NCI-H2227 (cell line): ENCODE data around the gene DAPK1.

ENCODE experiments used
- DNase-seq: peaks from one replicate; lab custom pipeline; 2025; ENCODE audit not compliant: unreplicated experiment; lab: John Stamatoyannopoulos, UW

DAPK1 gene

DNA sequence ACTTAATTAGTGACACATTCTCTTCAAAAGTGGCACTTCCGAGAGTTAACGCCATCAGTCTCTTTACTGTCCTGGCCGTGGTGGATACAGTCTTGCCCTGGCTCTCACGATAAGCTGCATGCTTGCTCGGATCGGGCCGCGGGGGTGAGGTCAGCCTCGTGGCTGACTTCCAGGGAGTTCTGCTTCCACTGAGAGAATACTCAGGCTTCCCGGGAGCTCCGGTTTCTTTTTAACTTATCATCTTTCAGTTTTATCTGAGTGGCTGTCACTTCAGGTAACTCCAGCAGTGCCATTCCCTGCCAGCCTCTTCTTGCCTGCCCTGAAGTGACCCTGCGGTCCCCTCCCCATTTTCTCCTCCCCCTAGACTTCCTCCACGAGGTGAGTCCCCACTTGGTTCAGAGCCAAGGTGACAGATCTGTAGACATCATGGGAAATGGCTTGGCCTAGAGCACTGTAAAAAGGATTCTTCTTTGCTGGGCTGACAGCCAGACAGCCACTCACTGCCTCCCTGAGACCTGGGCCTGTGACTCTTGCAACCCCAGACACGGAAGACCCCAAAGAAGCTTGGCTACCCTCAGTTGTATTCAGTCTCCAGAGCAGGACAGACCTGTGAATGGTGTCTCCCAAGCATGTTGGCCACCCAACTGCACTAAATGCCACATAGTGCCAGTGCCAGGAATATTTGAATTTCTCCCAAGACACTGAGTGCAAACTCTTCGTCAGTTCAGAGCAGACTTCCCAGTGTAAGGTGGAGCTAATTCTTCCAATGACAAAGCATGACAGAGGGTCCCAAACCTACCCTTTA is 95.1 kb downstream of the DAPK1 start:
- no peak for DNase-seq

DNA sequence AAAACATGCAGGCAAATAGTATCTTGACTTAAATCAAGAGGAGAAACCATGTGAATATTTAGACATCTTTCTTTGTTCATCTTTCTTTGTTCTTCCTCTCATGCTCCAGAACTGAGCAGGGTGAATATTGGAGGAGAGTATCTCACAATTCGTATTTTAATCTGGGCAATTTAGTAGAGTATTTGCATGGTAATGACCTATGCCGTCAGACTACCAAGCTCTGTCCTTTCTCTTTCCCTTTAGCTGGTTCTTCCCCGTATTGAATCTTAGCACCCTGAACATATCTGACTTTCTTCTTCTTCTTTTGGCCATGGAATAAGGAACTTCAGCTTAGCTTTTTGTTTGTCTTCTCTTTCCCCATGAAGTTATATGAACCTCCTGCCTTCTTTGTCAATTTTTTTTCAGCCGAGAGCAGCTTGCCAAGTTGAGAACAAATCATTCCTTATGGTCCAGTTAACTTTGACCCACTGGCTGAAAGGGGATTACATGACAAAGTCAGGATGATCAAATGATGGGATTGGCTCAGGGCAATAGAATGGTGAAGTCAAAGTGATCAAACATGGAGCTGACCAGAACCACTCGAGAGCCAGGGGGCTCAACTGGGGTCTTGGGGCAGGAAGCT is 95.8 kb downstream of the DAPK1 start:
- no peak for DNase-seq

DNA sequence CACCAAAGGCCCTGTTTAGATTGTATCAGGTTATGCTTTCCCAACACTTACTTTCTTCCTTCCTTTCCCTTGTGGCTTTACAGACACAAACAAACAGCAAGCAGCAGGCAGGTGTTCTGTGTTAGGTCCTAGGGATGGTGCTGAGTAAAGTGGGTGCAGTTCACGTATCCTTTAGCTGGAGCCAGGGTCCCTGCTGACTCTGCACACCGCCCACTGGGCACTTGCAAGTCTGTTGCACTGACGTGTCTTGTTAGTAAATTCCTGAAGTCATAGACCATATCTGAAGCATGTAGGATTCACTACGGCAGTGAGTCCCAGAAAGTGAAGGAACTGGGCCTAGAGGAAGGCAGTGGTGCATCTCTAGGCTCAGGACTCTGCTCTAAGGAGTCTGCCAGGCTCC is 96.5 kb downstream of the DAPK1 start:
- no peak for DNase-seq

DNA sequence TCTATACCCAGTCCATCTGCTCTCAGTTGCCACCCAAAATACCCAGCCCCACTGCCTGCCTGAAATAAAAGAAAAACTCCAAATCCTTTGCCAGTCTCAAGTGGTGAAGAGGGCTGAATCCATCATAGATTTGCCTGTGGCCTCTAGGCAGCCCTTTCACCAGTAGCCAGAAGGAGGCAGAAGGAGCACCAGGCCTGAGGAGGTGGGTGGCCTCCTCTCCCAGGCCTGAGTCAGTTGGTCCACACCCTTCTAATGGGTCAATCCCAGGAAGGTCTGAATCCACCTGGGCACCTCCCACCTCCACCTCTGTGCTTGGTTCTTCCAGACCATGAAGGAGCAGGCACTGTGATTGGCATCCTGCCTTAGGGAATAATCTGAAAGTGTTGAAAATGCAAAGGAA is 97.0 kb downstream of the DAPK1 start:
- no peak for DNase-seq

DNA sequence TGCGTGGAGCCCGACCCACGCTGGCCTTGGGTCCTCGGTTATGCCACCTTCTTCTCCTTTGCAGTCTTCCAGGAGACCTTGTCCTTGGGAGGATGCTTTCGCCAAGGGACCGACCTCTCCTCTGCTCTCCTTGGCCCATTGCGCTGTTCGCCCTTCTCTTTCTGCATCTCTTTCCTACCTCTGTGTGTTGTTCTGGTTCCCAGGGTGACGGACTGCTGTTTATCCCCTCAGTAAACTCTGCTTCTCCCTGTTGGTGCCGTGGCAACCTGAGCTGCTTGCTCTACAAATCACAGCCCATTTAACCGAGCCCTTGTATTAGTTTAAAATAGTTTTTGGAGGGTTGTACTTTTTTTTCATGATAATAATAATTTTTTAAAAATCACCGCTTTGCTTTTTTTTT is 97.9 kb downstream of the DAPK1 start:
- DNase-seq: no peak

DNA sequence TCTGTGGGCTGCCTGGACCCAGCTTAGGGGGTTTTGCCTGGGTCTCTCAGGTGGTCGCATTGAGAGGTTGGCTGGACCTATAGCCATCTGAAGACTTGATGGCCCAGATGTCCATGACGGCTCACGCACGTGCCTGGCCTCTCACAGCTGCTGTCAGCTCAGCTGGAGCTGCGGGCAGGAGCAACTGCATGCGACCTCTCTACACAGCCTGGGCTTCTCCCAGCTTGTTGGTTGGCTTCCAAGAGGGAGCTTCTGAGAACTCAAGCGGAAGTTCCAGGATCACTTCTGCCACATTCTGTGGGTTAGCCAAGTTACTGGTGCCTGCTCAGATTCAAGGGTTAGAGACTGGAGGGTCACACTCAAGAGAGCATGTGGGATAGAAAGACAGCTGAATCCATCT is 99.2 kb downstream of the DAPK1 start:
- no peak for DNase-seq

DNA sequence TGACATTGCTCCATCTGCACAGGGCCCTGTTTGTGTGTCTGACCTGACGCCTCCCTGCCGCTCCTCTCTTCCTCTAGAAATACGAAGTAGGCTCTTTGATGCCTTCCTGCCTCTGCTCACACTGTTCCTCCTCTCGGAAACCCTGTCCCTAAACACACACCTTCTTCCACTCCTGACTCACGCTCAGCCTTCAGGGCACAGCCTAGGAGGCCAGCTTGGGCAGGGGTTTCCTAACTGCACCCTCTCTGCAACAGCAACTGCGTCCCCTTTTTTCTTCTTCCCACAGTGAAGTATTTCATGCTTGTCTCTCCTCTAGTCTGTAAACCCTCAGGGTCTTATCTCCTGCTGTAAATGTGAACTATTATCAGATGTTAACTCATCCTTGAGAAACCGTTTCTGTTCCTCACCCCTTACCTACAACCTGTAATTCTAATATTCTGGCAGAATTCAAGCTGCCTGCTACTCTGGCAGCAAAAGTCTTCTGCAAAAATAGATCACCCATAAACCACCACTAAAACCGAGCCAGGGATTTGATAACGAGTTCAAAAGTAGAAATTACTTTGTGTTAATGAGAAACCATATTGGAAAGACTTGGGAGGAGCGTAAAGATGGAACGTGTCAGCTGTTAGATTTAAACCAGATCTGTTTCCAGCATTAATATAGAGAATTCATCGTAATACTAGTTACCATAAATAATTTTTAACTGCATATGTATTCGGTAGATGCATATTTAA is 100.2 kb downstream of the DAPK1 start:
- DNase-seq: no peak

DNA sequence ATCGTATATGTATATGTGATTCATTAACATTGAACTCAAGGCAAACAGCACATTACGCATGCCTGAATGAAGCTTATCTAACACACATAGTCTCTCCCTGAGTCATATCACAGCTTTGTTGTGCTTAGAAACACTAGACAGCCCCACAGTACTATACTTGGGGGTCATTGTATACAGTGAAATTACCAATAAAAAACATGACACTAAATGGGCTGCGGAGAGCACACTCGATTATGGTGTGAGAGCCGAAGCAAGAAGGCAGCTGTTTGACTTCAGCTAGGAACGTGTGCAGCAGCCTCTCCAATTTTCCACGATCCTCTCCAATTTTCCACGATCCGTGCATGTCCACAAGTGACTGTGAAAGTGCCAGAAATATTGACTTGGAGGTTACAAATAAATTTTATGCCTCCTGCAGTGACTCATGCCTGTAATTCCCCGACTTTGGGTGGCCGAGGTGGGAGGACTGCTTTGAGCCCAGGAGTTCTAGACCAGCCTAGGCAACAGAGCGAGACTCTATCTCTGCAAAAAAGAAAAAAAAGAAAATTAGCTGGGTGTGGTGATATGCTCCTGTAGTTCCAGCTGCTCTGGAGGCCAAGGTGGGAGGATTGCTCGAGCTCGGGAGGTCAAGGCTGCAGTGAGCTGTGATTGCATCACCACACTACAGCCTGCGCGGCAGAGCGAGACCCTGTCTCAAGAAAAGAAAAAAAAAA is 102.4 kb downstream of the DAPK1 start:
- DNase-seq: no peak

DNA sequence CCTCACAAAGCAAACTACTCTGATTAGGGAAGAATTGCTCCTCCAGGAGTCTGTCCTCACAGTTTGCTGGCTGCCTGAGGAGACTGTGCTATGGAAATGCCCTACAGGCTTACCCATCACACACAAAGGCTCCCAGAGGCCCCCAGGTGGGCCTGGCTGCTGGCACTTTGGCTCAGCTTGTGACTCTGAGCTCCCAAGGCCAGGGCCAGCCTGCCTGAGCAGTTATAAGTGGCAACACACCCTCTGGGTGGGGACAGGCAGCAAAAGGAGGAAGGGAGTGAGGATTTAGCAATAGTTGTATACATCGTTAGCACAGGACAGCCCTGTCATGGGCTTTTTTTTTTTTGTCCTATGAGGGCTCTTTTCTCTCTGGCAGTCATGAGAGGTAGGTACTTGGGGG is 103.5 kb downstream of the DAPK1 start:
- no peak for DNase-seq

DNA sequence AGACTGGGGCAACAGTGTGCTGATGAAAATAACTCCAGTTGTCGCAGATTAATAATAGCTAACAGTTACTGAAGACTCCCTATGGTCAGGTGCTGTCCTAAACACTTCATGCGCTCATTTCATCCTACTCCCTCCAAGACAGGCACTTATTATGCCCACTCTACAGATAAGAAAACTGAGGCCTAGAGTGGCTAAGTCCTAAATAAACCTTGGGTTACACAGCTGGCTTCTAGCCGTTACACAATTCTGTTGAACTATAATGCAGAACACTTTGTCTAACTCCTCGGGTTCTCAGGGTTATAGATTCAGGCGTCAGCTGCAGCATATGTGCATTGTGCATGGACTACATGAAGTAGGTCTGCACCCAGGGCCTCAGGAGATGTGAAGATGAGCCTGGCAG is 103.9 kb downstream of the DAPK1 start:
- no peak for DNase-seq

DNA sequence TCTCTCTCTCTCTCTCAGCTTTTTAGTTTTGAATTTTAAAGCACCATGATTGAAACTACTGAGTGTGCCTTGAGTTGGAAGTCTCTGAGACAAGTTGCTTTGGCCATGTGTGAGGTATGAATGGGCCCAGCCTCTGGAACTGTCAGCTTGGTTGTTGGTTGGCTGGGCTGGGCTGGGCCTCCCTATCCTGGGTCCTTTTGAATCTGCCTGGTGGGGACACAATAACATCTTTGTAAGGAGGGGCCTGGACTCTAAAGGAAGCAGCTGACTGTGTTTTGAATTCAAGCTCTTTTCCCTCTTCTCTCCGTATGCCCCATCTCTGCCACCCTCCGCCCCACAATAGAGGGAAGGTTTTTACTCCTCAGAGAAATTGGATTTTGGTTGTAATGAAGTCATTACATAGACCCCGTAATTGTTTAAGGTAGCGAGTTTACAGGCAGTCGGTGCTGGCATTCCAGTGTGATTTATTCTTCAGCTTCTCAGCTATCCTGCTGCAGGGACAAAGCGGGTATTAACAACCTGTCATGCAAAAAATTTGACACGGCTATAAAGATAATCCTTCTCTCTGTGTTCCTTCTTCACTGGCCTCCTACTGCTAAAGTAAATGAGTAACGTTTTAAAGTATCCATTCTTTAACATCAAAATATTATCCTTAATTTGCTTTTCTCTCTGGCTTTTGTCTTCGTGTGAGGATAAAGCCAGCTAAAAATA is 105.4 kb downstream of the DAPK1 start:
- no peak for DNase-seq

DNA sequence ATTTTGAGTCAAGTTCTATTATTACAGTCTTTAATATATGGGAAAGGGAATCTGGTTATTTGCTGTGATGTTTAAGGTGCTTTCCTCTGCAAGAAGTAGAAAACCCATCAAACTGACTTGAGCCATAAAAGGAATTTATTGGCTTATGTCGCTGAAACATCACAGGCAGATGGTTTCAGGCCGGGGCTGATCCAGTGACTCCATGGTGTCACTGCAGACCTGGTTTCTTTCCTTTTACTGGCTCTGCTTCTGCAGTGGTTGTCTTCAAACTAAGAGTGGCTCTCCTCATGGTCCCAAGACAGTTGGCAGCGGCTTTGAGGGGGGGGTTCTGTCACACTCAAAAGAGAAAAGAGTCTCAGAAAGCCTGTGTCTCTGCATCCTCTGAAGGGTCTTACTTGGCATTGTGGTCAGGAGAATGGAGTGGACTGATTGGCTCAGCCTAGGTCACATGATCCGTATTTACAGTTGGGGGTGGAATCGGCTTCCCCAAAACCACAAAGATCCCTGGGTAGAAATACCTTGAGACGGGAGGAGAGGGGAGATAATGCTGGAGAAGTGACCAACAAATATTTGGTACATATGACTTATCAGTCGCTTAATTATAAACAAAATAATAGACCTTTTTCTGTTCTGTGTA is 106.3 kb downstream of the DAPK1 start:
- no peak for DNase-seq

DNA sequence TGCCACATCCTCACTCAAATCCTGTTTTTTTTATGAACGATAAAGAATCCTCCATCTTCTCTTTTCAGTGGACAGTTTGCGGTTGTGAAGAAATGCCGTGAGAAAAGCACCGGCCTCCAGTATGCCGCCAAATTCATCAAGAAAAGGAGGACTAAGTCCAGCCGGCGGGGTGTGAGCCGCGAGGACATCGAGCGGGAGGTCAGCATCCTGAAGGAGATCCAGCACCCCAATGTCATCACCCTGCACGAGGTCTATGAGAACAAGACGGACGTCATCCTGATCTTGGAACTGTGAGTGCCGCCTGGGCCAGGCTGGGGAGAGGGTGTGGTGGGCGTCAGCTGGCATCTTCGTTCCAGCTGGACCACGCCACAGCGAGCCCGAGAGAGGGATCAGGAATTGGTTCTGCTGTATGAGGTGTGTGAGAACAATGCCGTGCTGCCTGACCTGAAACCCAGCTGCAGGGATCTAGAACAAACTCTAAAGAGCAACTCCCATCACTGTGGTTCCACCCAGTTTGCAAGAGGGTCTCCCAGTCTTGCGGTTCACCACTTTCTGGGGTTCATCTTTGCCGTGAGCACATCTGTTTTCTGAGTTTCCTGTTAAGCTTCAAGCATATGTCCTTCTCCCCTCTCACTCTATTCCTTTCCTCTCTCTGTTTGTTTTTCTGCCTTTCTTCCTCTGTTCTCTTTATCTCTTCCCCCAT is 107.4 kb downstream of the DAPK1 start:
- no peak for DNase-seq

DNA sequence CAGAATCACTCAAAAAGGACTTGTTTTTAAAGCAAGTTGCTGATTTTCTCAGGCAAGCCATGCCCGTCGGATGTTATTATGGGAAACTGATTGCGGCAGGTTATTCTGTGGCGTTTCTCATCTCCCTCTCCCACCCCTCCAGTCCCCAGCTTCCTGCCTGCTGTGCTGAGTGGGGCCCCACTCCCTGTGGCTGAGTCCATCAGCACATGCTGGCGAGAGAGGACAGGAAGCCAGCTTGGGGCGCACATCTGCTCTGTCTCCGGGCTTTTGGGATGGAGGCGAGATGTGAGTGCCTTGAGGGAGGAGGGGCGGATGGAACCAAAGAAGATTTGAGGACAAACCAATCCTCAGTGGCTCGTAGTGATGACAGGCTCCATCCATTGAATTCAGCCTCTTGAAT is 108.0 kb downstream of the DAPK1 start:
- no peak for DNase-seq

DNA sequence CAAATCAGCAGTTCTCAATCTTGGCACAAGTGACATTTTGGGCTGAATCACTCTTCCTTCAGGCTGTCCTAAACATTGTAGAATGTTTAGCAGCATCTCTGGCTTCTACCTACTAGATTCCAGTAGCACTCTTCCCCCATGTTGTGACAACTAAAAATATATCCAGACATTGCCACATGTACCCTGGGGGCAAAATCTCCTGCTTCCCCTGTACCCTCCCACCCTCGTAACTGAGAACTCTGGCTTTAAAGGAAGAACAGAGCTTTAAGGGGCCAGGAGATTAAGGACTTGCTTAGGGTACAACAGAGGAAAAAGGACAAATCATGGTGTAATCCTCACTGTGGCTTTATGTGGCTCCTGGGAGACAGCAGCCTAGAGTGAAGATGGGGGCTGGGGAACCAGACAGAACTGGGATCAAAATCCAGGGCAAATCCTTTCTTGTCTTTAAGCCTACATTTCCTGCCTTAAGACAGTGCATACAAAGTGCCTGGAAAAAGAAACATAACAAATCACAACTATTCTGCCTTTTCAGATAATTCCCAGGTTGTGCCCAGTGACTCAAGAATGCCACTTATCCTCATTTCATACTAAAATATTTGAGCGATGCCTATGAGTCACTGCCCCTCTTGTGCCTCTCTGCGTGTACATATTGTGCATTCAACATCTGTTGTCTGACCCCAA is 109.3 kb downstream of the DAPK1 start:
- DNase-seq: no peak

DNA sequence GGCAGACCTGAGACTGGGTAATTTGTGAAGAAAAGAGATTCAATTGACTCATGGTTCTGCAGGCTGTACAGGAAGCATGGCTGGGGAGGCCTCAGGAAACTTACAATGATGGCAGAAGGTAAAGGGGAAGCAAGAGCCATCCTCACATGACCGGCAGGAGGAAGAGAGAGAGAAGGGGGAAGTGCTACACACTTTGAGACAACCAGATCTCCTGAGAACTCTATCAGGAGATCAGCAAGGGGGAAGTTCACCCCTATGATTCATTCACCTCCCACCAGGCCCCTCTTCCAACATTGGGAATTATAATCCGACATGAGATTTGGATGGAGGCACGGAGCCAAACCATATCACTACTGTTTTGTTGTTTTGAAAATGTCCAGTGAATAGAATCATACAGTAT is 110.2 kb downstream of the DAPK1 start:
- no peak for DNase-seq

DNA sequence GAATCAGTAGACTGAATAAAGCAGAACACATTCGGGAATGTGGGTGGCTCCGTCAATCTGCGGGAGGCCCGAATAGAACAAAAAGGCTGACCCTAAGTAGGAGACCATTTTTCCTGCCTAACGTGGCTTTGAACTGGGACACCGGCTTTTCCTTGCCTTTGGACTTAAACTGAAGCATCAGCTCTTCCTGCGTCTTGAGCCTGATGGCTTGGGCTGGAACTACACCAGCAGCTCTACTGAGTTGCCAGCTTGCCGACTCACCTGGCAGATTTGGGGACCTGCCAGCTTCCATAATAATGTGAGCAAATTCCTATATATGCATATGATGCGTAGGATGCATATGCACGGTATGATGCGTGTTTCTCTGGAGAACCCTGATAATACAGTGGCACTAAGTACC is 111.3 kb downstream of the DAPK1 start:
- no peak for DNase-seq

DNA sequence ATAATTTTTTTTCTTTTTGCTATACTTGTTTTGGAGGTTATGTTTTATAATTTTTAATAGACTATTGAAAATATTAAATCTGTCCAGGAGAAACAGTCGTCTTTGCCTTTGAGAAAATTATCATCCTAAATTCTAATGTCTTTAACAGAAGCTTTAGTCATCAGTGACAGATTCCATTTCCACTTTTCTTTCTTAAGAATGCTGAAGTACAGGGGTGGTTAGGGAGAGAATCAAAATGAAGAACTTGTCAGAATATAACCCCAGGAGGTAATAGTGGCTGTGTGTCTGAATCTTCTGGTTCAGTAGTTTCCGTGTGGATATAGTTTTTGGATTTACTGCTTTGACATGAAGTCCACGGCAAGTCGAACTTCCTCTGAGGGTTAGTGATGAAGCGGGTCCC is 111.8 kb downstream of the DAPK1 start:
- no peak for DNase-seq
